Measurements from ENCODE around the gene DLGAP4. TPM values are rescaled to one million over a fixed set of nuclear protein-coding genes. Genes with fewer than 3 reads are reported as not detected.

Gene DLGAP4
- total RNA-seq, 2 donors from 2014 or later = 33.9 to 45.4 TPM

DNA sequence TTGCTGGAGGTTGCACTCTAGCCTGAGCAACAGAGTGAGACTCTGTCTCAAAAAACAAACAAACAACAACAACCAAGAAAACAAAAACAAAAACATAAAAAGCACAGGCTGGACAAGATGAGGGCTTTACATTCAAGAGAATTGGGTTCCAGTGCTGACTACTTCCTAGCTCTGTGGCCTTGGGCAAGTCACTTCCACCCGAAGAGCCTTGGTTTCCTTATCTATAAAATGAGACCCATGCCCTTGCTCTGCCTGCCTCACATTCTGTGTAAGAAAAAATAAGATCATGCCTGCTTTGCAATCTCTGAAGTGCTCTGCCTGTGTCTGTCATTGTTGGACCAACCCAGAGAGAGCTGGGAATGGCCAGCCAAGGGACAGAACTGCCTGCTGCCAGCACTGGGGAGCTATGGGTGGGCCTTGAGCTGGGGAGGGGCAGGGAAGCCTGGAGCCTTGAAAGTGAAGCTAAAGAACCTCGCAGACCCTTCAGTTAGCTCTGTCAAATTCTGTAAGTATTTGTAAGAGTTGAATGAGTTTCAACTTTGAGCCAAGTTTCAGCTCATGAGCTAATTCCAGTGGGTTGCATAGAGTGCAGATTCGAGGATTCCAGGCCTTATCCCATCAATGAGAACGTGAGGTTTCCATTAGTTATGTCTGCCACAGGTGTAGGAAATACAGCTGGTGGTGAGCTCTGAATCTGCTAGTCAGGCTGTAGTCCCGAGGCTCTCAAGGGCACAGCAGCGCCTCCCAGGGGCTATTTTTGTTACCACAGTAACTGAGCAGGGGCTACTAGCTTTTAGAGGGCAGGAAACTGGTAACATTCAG, 93.2 kb downstream of the DLGAP4 start:
- peak in 1 of 3 donors; percentile 23 for DNase-seq
- H3K27me3 Mint-ChIP-seq = peaks cover 65% of the 10 kb centered on the region
- peak; percentile 58 for ATAC-seq
- H3K4me3 Mint-ChIP-seq = no peak overlapping the region
- peaks cover 8% of the 10 kb centered on the region for H3K4me1 Mint-ChIP-seq
- H3K9me3 ChIP-seq (ENCODE audit: control insufficient read depth, low read length, poor library complexity, severe bottlenecking) = no peaks in the 10 kb centered on the region
- no peak overlapping the region for H3K27ac Mint-ChIP-seq
- H3K36me3 Mint-ChIP-seq (ENCODE audit: low read depth) = peaks cover 4% of the 10 kb centered on the region

DNA sequence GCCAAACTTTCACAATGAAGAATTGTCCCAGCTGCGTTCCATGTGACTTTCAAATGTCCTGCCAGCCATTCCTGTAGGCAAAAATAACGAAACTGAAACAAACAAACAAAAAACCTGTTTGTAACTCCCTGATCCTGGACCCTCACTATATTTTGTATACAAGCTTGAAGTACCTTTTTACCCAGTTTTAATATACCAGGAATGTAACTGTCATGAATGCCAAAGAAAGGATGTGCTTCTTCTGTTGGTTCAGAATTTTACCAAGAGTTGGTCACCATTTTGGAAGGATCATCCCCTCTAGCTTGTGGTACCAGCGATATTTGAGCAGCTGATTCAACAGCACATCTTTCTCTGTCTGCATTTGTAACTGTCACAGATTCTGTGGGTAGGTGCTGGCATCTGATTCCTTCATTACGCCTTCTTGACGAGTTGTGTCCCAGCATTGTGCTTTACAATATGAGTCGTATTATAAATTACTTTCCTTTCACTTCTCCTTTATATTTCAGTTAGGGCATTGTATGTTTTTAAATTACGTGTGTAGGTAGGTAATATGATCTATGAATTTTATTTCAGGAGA, 93.9 kb downstream of the DLGAP4 start:
- H3K4me3 Mint-ChIP-seq = no peak overlapping the region
- H3K27me3 Mint-ChIP-seq = peaks cover 61% of the 10 kb centered on the region
- H3K27ac Mint-ChIP-seq = no peak overlapping the region
- peaks cover 4% of the 10 kb centered on the region for H3K4me1 Mint-ChIP-seq
- ATAC-seq = no peak
- no peaks in the 10 kb centered on the region for H3K9me3 ChIP-seq (ENCODE audit: control insufficient read depth, low read length, poor library complexity, severe bottlenecking)
- H3K36me3 Mint-ChIP-seq (ENCODE audit: low read depth) = peaks cover 4% of the 10 kb centered on the region
- no peak for DNase-seq

DNA sequence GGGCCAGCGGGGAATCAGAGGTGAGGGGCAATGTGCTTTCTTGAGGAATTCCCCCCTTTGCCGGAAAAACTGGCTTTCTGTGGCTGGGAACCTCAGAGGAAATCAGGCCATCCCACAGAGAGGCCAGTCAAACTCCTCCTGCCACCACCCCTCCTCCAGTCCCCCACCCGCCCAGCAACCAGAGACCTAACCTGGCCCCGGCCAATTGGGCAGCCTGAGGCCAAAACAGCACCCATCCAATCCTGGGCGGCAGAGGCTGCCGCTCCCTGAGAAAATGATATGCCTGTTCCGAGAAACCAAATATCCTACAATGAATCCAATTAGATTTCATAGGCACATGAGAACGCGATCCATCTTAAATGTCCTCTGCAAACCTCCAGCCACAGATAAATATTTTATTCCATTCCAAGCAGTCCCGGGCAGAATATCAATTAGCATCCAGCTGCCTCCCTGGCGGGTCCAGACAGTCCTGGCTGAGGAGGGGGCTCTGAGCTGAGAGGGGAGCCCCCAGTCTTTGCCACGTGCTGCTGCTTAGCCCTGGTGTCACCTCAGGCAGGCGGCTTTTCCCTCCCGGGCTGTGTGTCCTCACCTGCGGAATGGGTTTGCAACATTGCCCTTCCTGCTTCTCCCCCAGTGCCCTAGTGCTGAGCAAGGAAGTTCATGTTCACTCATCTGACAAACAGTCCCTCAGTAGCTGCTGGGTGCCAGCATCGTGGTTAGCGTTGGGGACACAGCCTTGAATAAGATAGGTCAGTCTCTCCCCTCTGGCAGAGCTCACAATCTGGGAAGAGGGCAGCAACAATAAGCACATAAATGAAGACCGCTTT, 95.0 kb downstream of the DLGAP4 start:
- H3K27me3 Mint-ChIP-seq = peaks cover 59% of the 10 kb centered on the region
- DNase-seq = no peak
- no peak overlapping the region for H3K27ac Mint-ChIP-seq
- ATAC-seq = no peak
- peaks cover 4% of the 10 kb centered on the region for H3K4me1 Mint-ChIP-seq
- H3K9me3 ChIP-seq (ENCODE audit: control insufficient read depth, low read length, poor library complexity, severe bottlenecking) = no peaks in the 10 kb centered on the region
- H3K4me3 Mint-ChIP-seq = no peak overlapping the region
- peaks cover 4% of the 10 kb centered on the region for H3K36me3 Mint-ChIP-seq (ENCODE audit: low read depth)

DNA sequence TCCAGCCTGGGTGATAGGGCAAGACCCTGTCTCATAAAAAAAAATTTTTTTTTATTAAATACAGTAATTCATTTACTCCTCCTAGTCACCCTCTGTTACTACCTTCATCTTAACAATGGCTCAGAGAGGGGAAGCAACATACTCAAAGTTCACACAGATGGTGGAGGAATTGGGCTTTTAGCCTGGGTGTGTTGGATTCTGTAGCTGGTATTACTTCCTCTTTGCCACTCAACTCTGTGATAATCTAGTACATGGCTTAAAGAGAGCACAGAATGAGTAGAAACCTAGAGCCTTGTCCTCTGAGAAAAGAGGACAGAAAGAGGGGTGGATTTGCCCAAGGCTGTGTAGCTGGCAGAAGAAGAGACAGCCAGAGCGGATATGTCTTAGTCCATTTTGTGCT, 96.6 kb downstream of the DLGAP4 start:
- peaks cover 4% of the 10 kb centered on the region for H3K36me3 Mint-ChIP-seq (ENCODE audit: low read depth)
- peaks cover 63% of the 10 kb centered on the region for H3K27me3 Mint-ChIP-seq
- DNase-seq (no peak), ATAC-seq (no peak)
- H3K9me3 ChIP-seq (ENCODE audit: control insufficient read depth, low read length, poor library complexity, severe bottlenecking) = no peaks in the 10 kb centered on the region
- H3K4me1 Mint-ChIP-seq = no peaks in the 10 kb centered on the region
- H3K27ac Mint-ChIP-seq = no peak overlapping the region
- no peak overlapping the region for H3K4me3 Mint-ChIP-seq

DNA sequence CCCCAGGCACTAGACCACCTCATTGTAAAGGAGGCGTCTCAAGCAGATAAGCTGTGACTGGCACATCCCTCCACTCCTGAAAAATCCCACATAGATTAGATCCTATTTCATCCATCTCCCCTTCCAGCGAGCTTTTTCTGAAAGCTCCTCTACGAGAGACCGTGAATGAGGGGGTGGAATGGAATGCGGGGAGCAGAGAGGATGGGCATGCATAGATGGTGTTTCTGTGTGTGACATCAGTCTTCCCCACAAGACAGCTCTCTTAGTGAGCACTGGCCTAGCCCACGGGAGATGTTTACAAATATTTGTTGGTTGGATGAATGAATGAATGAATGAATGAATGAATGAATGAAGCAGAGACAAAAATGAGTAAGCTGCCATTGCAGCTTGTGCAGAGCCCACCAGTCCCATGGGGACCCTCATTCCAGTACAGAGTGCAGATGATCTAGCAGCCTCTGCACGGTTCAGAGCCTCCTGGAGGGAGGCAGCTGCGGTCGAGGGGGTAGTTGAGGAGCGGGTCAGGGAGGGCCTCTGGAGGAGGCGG, 98.4 kb downstream of the DLGAP4 start:
- H3K27me3 Mint-ChIP-seq = peaks cover 49% of the 10 kb centered on the region
- H3K27ac Mint-ChIP-seq = no peak overlapping the region
- DNase-seq (no peak), ATAC-seq (no peak)
- peaks cover 4% of the 10 kb centered on the region for H3K36me3 Mint-ChIP-seq (ENCODE audit: low read depth)
- H3K9me3 ChIP-seq (ENCODE audit: control insufficient read depth, low read length, poor library complexity, severe bottlenecking) = no peaks in the 10 kb centered on the region
- no peak overlapping the region for H3K4me3 Mint-ChIP-seq
- H3K4me1 Mint-ChIP-seq = peaks cover 2% of the 10 kb centered on the region

DNA sequence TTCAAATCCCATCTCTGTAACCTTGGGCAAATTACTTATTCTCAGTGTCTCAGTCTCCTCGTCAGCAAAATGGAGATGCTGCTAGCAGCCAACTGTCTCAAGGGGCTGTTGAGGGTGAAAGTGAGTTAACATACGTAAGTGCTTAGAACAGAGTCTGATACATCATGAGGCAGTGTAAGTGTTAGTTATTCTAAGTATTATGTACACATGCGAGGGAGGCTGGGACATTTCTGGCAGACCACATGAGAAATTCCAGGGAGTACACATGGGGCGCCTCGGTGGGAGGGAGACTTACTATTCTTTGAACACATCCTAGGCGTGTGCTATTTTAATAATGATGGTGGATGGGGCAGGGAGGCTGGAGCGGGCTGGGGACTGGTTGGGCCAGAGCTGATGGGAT, 99.1 kb downstream of the DLGAP4 start:
- Mint-ChIP-seq H3K4me1 (peaks cover 2% of the 10 kb centered on the region), H3K27me3 (peaks cover 48% of the 10 kb centered on the region), H3K4me3 (no peak overlapping the region), H3K27ac (no peak overlapping the region), H3K36me3 (ENCODE audit: low read depth) (peaks cover 4% of the 10 kb centered on the region)
- DNase-seq = no peak
- H3K9me3 ChIP-seq (ENCODE audit: control insufficient read depth, low read length, poor library complexity, severe bottlenecking) = no peaks in the 10 kb centered on the region
- no peak for ATAC-seq

DNA sequence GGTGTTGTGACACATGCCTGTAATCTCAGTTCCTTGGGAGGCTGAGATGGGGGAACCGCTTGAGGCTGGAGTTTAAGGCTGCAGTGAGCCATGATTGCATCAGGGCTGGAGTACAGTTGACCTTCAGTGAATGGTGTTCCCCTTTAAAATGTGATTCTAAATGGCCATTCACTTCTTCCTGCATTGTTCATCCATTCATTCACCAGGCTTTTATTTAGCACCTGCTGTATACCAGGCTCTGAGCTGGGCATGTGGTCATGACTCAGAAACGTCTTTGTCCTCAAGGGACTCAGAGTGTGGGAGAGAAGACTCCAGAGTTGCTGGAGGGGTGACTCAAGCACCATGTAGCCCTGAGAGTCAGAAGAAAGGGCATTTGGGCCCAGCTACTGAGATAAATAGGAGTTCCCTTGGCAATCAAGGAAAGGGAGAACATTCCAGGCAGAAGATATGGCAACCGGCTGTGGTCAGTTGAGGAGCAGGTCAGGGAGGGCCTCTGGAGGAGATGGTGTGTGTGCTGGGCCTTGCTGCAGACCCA, 101.1 kb downstream of the DLGAP4 start:
- no peak for ATAC-seq
- no peak overlapping the region for H3K4me3 Mint-ChIP-seq

DNA sequence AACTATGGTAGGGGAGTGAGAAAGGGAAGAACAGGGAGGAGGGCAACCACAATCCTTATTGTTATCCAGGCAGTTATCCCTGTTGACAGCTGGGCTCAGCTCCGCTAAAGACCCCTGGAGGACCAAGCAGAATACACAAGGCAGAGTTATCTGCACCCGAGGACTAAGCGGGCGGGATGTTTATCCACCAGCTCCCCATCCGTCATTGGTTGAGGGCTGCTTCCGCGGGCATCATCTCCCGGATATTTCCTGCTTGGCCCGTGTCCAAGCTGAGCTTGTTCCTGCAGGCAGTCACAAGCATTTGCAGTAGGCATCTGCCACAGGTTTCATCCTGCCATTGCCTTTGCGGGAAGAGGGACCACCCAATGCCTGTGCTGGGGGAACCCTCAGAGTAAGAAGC, 102.1 kb downstream of the DLGAP4 start:
- no peaks in the 10 kb centered on the region for H3K9me3 ChIP-seq (ENCODE audit: control insufficient read depth, low read length, poor library complexity, severe bottlenecking)

More for the DNA sequence above, 101.1 kb downstream of the DLGAP4 start:
- Mint-ChIP-seq H3K4me1 (peaks cover 2% of the 10 kb centered on the region), H3K27me3 (peaks cover 44% of the 10 kb centered on the region), H3K36me3 (ENCODE audit: low read depth) (no peaks in the 10 kb centered on the region), H3K27ac (no peak overlapping the region)
- DNase-seq = no peak
- H3K9me3 ChIP-seq (ENCODE audit: control insufficient read depth, low read length, poor library complexity, severe bottlenecking) = no peaks in the 10 kb centered on the region

DNA sequence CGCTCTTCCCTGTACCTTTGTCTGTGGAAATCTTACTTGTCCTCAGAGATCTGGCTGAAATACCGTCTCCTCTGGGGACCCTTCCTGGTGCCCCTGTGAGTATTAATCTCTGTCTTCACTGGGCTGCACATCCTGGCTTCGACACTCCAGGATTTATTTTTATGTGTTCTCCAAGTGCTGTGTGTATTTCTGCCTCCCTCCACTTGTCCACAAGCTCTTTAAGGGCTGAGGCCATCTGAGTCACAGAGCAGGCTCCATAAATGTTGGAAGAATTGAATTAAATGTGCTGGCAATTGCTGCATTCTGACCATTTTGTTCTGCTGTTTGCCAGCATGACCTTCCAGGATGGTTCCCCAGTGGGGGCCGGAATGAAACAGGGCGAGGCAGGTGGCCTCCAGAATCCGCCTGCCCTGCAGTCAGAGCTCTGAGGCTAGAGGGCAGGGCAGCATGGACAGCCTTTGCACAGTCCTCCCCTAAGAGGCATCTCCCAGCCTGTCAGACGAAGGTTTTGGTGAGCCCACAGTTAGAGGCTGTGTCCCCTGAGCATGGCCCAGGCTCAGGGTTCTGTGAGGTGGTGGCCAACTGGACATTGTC, 105.8 kb downstream of the DLGAP4 start:
- H3K9me3 ChIP-seq (ENCODE audit: control insufficient read depth, low read length, poor library complexity, severe bottlenecking) = no peaks in the 10 kb centered on the region
- Mint-ChIP-seq H3K4me3 (no peak overlapping the region), H3K36me3 (ENCODE audit: low read depth) (no peaks in the 10 kb centered on the region), H3K27ac (no peak overlapping the region), H3K4me1 (peaks cover 2% of the 10 kb centered on the region), H3K27me3 (peaks cover 37% of the 10 kb centered on the region)
- DNase-seq = no peak
- no peak for ATAC-seq

More for the DNA sequence above, 102.1 kb downstream of the DLGAP4 start:
- peaks cover 38% of the 10 kb centered on the region for H3K27me3 Mint-ChIP-seq
- no peaks in the 10 kb centered on the region for H3K36me3 Mint-ChIP-seq (ENCODE audit: low read depth)
- DNase-seq = no peak
- no peak for ATAC-seq
- H3K4me1 Mint-ChIP-seq = peaks cover 2% of the 10 kb centered on the region
- H3K4me3 Mint-ChIP-seq = no peak overlapping the region
- no peak overlapping the region for H3K27ac Mint-ChIP-seq

DNA sequence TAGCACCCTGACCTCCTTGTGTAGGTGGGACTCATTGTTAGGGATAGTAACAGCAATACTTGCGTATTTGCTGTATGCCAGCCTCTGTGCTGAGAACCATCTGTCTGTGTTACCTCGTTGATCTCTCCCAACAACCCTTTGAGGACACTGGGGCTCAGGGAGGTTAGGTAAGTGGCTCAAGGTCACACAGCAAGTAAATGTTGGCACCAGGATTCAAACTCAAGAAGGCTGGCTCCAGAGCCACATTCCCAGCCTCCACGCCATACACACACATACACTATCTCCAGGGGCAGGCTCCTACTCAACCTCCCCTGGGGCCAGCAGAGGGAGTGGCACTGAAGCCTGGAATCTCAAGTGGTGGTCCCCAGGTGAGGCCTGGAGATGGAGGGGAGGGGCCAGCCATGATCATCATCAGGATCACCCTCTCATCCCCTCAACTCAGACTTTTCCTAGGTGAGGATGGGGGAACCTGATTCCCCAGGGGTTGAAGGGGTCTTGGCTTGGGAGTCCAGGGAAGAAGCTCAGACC, 109.4 kb downstream of the DLGAP4 start:
- Mint-ChIP-seq H3K27me3 (peaks cover 28% of the 10 kb centered on the region), H3K4me1 (no peaks in the 10 kb centered on the region), H3K36me3 (ENCODE audit: low read depth) (no peaks in the 10 kb centered on the region), H3K4me3 (no peak overlapping the region), H3K27ac (no peak overlapping the region)
- no peak for DNase-seq
- H3K9me3 ChIP-seq (ENCODE audit: control insufficient read depth, low read length, poor library complexity, severe bottlenecking) = no peaks in the 10 kb centered on the region
- ATAC-seq = no peak

DNA sequence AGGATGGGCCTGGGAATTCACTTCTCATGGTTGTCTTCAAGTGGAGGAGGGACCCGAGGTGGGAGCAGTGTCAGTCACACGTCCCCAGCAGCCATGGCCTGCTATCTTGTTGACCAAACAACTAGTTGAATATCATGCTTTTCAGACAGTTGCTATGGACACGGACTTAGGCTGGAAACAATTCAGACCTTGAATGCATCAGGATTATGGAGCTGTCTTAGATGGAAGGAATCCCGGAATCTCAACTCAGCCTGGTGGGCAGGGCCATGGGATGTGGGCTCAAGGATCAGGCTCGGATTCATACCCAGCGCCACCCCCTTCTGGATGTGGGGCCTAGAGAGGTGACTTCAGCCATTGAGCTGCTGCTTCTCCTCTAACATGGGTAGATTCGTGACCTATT, 112.6 kb downstream of the DLGAP4 start:
- Mint-ChIP-seq H3K27ac (no peak overlapping the region), H3K4me3 (no peak overlapping the region), H3K36me3 (ENCODE audit: low read depth) (peaks cover 3% of the 10 kb centered on the region), H3K4me1 (peaks cover 3% of the 10 kb centered on the region), H3K27me3 (peaks cover 34% of the 10 kb centered on the region)
- DNase-seq (no peak), ATAC-seq (no peak)
- no peaks in the 10 kb centered on the region for H3K9me3 ChIP-seq (ENCODE audit: control insufficient read depth, low read length, poor library complexity, severe bottlenecking)

DNA sequence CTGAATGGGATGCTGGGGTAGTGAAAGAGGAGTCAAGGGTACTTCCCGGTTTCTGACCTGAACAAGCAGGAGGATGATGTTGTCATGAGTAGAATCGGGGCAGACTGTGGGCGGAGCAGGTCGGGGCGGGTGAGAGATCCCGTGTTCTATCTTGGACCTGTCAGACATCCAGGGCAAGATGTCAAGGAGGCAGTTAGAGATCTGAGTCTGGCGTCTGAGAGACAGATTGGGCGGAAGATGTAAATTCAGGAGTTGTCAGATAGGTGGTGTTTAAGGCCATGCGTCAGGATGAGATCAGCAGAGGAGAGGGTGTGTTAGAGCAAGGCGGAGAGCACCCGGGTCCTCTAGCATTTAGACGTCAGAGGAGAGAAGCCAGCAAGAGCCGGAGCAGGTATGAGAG, 115.5 kb downstream of the DLGAP4 start:
- Mint-ChIP-seq H3K27me3 (peaks cover 38% of the 10 kb centered on the region), H3K36me3 (ENCODE audit: low read depth) (peaks cover 3% of the 10 kb centered on the region), H3K4me3 (no peak overlapping the region), H3K4me1 (peaks cover 3% of the 10 kb centered on the region), H3K27ac (no peak overlapping the region)
- ATAC-seq (no peak), DNase-seq (no peak)
- H3K9me3 ChIP-seq (ENCODE audit: control insufficient read depth, low read length, poor library complexity, severe bottlenecking) = no peaks in the 10 kb centered on the region
